ENCODE data around the gene C1QTNF1.

GRCh38 chr17:79039886-79040285 is 15.9 kb downstream of the C1QTNF1 start:
- TF ChIP-seq CTCF (IDR thresholded peaks at IDR 0.05) (no peak), EZH2 (IDR thresholded peaks at IDR 0.05; ENCODE audit: borderline replicate concordance, insufficient read depth, low read depth, low read length, poor library complexity, severe bottlenecking) (no peak)

Measured in B cell (primary cell).